HEK293 (cell line): ENCODE measurements around the gene SLC19A1.

Experiments used
- CTCF ChIA-PET: fragments of 350-600 bp; formaldehyde crosslinking; extraction: SDS; loops from one replicate; lab custom pipeline; 2021; ENCODE audit warnings: antibody characterized with exemption; lab: Yijun Ruan, JAX
- POLR2A ChIA-PET: fragments of 300-600 bp; formaldehyde crosslinking; extraction: SDS; loops from one replicate; lab custom pipeline; 2020; ENCODE audit warnings: antibody characterized with exemption, inconsistent platforms; lab: Yijun Ruan, JAX
- H3K27ac ChIP-seq: fragments of 200-500 bp; sonication (Bioruptor generic); 2 replicates; pipeline ENCODE4 v1.5.1; 2014; ENCODE audit warnings: low read depth, low read length, control low read depth, inconsistent platforms; ENCODE audit errors: extremely low read depth
- H3K36me3 ChIP-seq, 2 experiments: fragments of 200-500 bp in 1 of 2; sonication (Bioruptor generic) in 1 of 2; 1 replicate in 1 of 2; 2 replicates in 1 of 2; pipeline ENCODE4 v1.5.1; 2014 to 2017; ENCODE audit warnings: inconsistent platforms in 2 of 2, low read length in 2 of 2; ENCODE audit not compliant: control insufficient read depth in 2 of 2, insufficient read depth in 1 of 2
- H3K4me1 ChIP-seq: fragments of 200-500 bp; sonication (Bioruptor generic); 2 replicates; pipeline ENCODE4 v1.5.1; 2014; ENCODE audit warnings: mild to moderate bottlenecking, low read length, inconsistent platforms; ENCODE audit not compliant: control insufficient read depth, insufficient read depth
- H3K4me3 ChIP-seq: 2 replicates; pipeline ENCODE4 v1.5.1; 2011; ENCODE audit warnings: low read depth, mild to moderate bottlenecking, control low read depth, low read length, moderate library complexity
- H3K9me3 ChIP-seq: fragments of 200-500 bp; sonication (Bioruptor generic); 2 replicates; pipeline ENCODE4 v1.5.1; 2014; ENCODE audit warnings: low read depth, low read length, inconsistent platforms; ENCODE audit not compliant: control insufficient read depth, insufficient read depth
- GLI2 ChIP-seq: fragments of 450-650 bp; formaldehyde crosslinking; IDR thresholded peaks from 2 replicates; pipeline ENCODE4; 2017; ENCODE audit warnings: missing biosample characterization, missing genetic modification characterization, low read depth, borderline replicate concordance
- HOXD13 ChIP-seq: sonication (generic); formaldehyde crosslinking; IDR thresholded peaks from 2 replicates; pipeline ENCODE4 v1.8.0; 2022; ENCODE audit warnings: missing genetic modification reagents, borderline replicate concordance
- KLF10 ChIP-seq: fragments of 450-650 bp; IDR thresholded peaks from 2 replicates; pipeline ENCODE4 v1.5.1; 2018; ENCODE audit warnings: missing biosample characterization, mild to moderate bottlenecking, missing genetic modification characterization
- REPIN1 ChIP-seq: fragments of 450-650 bp; formaldehyde crosslinking; IDR thresholded peaks from 2 replicates; pipeline ENCODE4 v1.5.1; 2017; ENCODE audit warnings: missing biosample characterization, missing genetic modification characterization, low read depth
- SP3 ChIP-seq: fragments of 450-650 bp; formaldehyde crosslinking; IDR thresholded peaks from 2 replicates; pipeline ENCODE4 v1.5.1; 2016; ENCODE audit warnings: missing biosample characterization, missing genetic modification characterization
- TCF7L2 ChIP-seq: IDR thresholded peaks from 2 replicates; pipeline ENCODE4 v1.6.1; 2011; ENCODE audit warnings: low read depth, mild to moderate bottlenecking, inconsistent platforms, low read length, moderate library complexity, borderline replicate concordance
- ZBTB1 ChIP-seq: fragments of 450-650 bp; formaldehyde crosslinking; IDR thresholded peaks from 2 replicates; pipeline ENCODE4 v1.5.1; 2016; ENCODE audit warnings: missing biosample characterization, missing genetic modification characterization
- ZBTB7A ChIP-seq: fragments of 450-650 bp; formaldehyde crosslinking; IDR thresholded peaks from 2 replicates; pipeline ENCODE4 v1.5.1; 2016; ENCODE audit warnings: low read depth, missing biosample characterization, missing genetic modification characterization
- ZNF19 ChIP-seq: fragments of 450-650 bp; formaldehyde crosslinking; IDR thresholded peaks from 2 replicates; pipeline ENCODE4; 2016; ENCODE audit warnings: missing biosample characterization, missing genetic modification characterization, low read depth
- ZNF2 ChIP-seq: fragments of 450-650 bp; formaldehyde crosslinking; IDR thresholded peaks from 2 replicates; pipeline ENCODE4 v1.5.1; 2016; ENCODE audit warnings: missing biosample characterization, missing genetic modification characterization
- ZNF239 ChIP-seq: fragments of 450-650 bp; formaldehyde crosslinking; IDR thresholded peaks from 2 replicates; pipeline ENCODE4 v1.5.1; 2016; ENCODE audit warnings: missing biosample characterization, missing genetic modification characterization
- ZNF292 ChIP-seq: fragments of 450-650 bp; formaldehyde crosslinking; IDR thresholded peaks from 2 replicates; pipeline ENCODE4 v1.5.1; 2016; ENCODE audit warnings: low read depth, missing biosample characterization, missing genetic modification characterization, borderline replicate concordance
- ZNF354C ChIP-seq: fragments of 450-650 bp; formaldehyde crosslinking; IDR thresholded peaks from 2 replicates; pipeline ENCODE4 v1.5.1; 2016; ENCODE audit warnings: missing biosample characterization, missing genetic modification characterization, low read depth, borderline replicate concordance
- ZNF37A ChIP-seq: fragments of 450-650 bp; IDR thresholded peaks from 2 replicates; pipeline ENCODE4 v1.5.1; 2018; ENCODE audit warnings: missing biosample characterization, missing genetic modification characterization
- ZNF571 ChIP-seq: fragments of 450-650 bp; formaldehyde crosslinking; IDR thresholded peaks from 2 replicates; pipeline ENCODE4 v1.5.0; 2017; ENCODE audit warnings: missing biosample characterization, missing genetic modification characterization
- ZNF600 ChIP-seq: fragments of 450-650 bp; formaldehyde crosslinking; IDR thresholded peaks from 2 replicates; pipeline ENCODE4 v1.5.1; 2016; ENCODE audit warnings: missing biosample characterization, missing genetic modification characterization
- ZNF629 ChIP-seq: fragments of 450-650 bp; formaldehyde crosslinking; IDR thresholded peaks from 2 replicates; pipeline ENCODE4 v1.5.1; 2017; ENCODE audit warnings: missing biosample characterization, missing genetic modification characterization
- ZNF658 ChIP-seq: fragments of 450-650 bp; formaldehyde crosslinking; IDR thresholded peaks from 2 replicates; pipeline ENCODE4; 2016; ENCODE audit warnings: missing biosample characterization, missing genetic modification characterization
- ZNF670 ChIP-seq: fragments of 450-650 bp; formaldehyde crosslinking; IDR thresholded peaks from 2 replicates; pipeline ENCODE4 v1.5.1; 2016; ENCODE audit warnings: missing biosample characterization, missing genetic modification characterization, low read depth
- ZNF707 ChIP-seq: fragments of 450-650 bp; formaldehyde crosslinking; IDR thresholded peaks from 2 replicates; pipeline ENCODE4 v1.5.1; 2016; ENCODE audit warnings: missing biosample characterization, missing genetic modification characterization
- TF ChIP-seq, protein P1 (sequence below): fragments of 450-650 bp; formaldehyde crosslinking; IDR thresholded peaks from 2 replicates; pipeline ENCODE4 v1.5.1; 2016; ENCODE audit warnings: missing biosample characterization, missing genetic modification characterization
- TF ChIP-seq, protein P2 (sequence below): fragments of 450-650 bp; formaldehyde crosslinking; IDR thresholded peaks from 2 replicates; pipeline ENCODE4 v1.5.0; 2017; ENCODE audit warnings: missing biosample characterization, missing genetic modification characterization, borderline replicate concordance
- TF ChIP-seq, protein P3 (sequence below): fragments of 450-650 bp; formaldehyde crosslinking; IDR thresholded peaks from 2 replicates; pipeline ENCODE4 v1.5.1; 2016; ENCODE audit warnings: missing biosample characterization, missing genetic modification characterization, borderline replicate concordance

SLC19A1 gene

DNA sequence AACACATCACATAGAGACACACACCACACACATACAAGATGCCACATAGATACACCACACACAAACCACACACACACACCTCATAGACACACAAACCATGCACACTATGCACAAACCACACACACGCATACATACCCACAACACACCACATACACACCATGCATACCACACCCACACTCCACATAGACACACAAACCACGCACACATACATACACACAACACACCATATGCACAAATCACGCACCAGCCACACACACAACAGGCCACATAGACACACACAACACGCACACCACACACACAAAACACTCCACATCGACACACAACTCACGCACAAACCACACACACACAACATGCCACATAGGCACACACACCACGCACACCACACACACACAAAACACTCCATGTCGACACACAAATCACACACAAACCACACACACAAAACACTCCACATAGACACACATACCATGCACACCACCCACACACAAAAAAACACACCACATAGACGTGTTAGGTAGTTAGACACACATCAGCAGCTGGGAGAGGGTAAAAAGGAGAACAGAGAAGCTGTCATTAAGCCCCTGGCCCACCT lies 49.5 kb upstream of the SLC19A1 start (continued):
- no peak for TF ChIP-seq SP3
- TF ChIP-seq, protein P1, sequence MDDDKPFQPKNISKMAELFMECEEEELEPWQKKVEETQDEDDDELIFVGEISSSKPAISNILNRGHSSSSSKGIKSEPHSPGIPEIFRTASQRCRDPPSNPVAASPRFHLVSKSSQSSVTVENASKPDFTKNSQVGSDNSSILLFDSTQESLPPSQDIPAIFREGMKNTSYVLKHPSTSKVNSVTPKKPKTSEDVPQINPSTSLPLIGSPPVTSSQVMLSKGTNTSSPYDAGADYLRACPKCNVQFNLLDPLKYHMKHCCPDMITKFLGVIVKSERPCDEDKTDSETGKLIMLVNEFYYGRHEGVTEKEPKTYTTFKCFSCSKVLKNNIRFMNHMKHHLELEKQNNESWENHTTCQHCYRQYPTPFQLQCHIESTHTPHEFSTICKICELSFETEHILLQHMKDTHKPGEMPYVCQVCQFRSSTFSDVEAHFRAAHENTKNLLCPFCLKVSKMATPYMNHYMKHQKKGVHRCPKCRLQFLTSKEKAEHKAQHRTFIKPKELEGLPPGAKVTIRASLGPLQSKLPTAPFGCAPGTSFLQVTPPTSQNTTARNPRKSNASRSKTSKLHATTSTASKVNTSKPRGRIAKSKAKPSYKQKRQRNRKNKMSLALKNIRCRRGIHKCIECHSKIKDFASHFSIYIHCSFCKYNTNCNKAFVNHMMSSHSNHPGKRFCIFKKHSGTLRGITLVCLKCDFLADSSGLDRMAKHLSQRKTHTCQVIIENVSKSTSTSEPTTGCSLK (tag by site-specific recombination), result 0 out of 2 replicates have a peak, but pooled peaks have one; percentile 13
- TF ChIP-seq, protein P2, sequence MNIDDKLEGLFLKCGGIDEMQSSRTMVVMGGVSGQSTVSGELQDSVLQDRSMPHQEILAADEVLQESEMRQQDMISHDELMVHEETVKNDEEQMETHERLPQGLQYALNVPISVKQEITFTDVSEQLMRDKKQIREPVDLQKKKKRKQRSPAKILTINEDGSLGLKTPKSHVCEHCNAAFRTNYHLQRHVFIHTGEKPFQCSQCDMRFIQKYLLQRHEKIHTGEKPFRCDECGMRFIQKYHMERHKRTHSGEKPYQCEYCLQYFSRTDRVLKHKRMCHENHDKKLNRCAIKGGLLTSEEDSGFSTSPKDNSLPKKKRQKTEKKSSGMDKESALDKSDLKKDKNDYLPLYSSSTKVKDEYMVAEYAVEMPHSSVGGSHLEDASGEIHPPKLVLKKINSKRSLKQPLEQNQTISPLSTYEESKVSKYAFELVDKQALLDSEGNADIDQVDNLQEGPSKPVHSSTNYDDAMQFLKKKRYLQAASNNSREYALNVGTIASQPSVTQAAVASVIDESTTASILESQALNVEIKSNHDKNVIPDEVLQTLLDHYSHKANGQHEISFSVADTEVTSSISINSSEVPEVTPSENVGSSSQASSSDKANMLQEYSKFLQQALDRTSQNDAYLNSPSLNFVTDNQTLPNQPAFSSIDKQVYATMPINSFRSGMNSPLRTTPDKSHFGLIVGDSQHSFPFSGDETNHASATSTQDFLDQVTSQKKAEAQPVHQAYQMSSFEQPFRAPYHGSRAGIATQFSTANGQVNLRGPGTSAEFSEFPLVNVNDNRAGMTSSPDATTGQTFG (tag by site-specific recombination), result peak; percentile 83
- 0 out of 2 replicates have a peak, but pooled peaks have one; percentile 12 for TF ChIP-seq HOXD13 (CRISPR knock-in tag)
- TF ChIP-seq ZNF571 (tag by site-specific recombination), result peak; percentile 89; the same call in 1 of the 2 replicates
- peak; percentile 41; the same call in 1 of the 2 replicates for TF ChIP-seq ZBTB7A (tag by site-specific recombination)
- no peak for TF ChIP-seq ZNF37A (tag by site-specific recombination)
- no peak for TF ChIP-seq ZNF292
- peak; percentile 48 for TF ChIP-seq ZNF707 (tag by site-specific recombination)
- TF ChIP-seq ZNF239 (tag by site-specific recombination), result peak; percentile 88; the same call in 1 of the 2 replicates
- no peak for TF ChIP-seq ZNF658 (tag by site-specific recombination)
- TF ChIP-seq, all 188 proteins: peak for 26

DNA sequence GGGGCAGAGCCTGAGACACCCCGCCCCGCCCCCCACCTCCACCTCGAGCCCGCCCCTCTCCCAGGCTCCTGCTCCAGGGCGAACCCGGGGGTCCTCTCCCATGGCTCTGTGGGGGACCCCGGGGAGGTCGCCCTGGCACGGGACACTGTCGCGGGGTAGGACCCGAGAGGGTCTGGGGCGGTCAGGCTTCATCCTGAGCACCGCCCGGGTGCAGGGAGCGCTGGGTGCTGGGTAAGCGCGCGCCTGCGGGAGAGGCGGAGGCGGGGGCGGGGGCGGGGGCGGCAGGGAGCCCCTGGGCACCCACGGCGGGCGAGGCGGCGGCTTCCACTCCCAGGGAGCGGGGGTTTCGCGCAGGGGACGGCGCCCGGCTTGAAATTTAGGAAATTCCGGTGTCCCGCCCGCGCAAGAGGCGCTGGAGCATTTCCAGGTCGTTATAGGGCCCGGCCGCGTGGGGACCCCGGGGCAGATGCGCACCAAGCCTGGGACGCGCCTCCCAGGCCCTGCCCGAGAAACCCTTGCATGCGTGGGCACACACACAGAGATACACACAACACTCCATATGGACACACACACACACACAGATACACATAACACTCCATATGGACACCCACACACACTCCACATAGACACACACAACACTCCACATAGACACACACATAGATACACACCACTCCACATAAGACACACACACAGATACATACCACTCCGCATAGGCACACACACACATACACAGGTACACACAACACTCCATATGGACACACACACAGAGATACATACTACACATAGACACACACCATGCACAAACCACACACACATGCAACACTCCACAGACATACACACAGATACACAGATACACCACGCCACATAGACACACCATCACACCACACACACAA lies 48.7 kb upstream of the SLC19A1 start:
- H3K27ac ChIP-seq, result no peak overlapping the region
- peak overlapping the region; percentile 41 for H3K4me3 ChIP-seq
- H3K4me1 ChIP-seq, result no peaks in the 10 kb centered on the region
- peaks cover 0 to 4% of the 10 kb centered on the region in 2 experiments; a peak in 1 of 3 replicates for H3K36me3 ChIP-seq
- no peaks in the 10 kb centered on the region for H3K9me3 ChIP-seq
- ChIA-PET CTCF (no interaction called here), POLR2A (interaction anchor here (1.1 kb wide), 1 partner anchor 35 kb away, joined by 5 read pairs; no protein-coding TSS in a partner anchor)
- TF ChIP-seq GLI2 (tag by site-specific recombination), result no peak
- peak; percentile 99 for TF ChIP-seq ZNF670 (tag by site-specific recombination)
- TF ChIP-seq TCF7L2, result no peak
- TF ChIP-seq ZNF2 (tag by site-specific recombination), result peak; percentile 76; the same call in 1 of the 2 replicates
- no peak for TF ChIP-seq ZNF19
- TF ChIP-seq ZNF354C, result no peak
- TF ChIP-seq KLF10 (tag by site-specific recombination), result no peak
- TF ChIP-seq REPIN1, result no peak
- TF ChIP-seq, protein P3, sequence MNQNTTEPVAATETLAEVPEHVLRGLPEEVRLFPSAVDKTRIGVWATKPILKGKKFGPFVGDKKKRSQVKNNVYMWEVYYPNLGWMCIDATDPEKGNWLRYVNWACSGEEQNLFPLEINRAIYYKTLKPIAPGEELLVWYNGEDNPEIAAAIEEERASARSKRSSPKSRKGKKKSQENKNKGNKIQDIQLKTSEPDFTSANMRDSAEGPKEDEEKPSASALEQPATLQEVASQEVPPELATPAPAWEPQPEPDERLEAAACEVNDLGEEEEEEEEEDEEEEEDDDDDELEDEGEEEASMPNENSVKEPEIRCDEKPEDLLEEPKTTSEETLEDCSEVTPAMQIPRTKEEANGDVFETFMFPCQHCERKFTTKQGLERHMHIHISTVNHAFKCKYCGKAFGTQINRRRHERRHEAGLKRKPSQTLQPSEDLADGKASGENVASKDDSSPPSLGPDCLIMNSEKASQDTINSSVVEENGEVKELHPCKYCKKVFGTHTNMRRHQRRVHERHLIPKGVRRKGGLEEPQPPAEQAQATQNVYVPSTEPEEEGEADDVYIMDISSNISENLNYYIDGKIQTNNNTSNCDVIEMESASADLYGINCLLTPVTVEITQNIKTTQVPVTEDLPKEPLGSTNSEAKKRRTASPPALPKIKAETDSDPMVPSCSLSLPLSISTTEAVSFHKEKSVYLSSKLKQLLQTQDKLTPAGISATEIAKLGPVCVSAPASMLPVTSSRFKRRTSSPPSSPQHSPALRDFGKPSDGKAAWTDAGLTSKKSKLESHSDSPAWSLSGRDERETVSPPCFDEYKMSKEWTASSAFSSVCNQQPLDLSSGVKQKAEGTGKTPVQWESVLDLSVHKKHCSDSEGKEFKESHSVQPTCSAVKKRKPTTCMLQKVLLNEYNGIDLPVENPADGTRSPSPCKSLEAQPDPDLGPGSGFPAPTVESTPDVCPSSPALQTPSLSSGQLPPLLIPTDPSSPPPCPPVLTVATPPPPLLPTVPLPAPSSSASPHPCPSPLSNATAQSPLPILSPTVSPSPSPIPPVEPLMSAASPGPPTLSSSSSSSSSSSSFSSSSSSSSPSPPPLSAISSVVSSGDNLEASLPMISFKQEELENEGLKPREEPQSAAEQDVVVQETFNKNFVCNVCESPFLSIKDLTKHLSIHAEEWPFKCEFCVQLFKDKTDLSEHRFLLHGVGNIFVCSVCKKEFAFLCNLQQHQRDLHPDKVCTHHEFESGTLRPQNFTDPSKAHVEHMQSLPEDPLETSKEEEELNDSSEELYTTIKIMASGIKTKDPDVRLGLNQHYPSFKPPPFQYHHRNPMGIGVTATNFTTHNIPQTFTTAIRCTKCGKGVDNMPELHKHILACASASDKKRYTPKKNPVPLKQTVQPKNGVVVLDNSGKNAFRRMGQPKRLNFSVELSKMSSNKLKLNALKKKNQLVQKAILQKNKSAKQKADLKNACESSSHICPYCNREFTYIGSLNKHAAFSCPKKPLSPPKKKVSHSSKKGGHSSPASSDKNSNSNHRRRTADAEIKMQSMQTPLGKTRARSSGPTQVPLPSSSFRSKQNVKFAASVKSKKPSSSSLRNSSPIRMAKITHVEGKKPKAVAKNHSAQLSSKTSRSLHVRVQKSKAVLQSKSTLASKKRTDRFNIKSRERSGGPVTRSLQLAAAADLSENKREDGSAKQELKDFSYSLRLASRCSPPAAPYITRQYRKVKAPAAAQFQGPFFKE (tag by site-specific recombination), result no peak
- TF ChIP-seq ZNF629 (tag by site-specific recombination), result no peak; the same call in 1 of the 2 replicates
- TF ChIP-seq ZBTB1, result no peak; the same call in 1 of the 2 replicates
- peak; percentile 69 for TF ChIP-seq ZNF600
